ENCODE results near the gene INTS6. TPM values are rescaled to one million over a fixed set of nuclear protein-coding genes. Genes with fewer than 3 reads are reported as not detected.

INTS6 gene
- total RNA-seq, 1 experiment from 2014 or later: 27.2 TPM

DNA sequence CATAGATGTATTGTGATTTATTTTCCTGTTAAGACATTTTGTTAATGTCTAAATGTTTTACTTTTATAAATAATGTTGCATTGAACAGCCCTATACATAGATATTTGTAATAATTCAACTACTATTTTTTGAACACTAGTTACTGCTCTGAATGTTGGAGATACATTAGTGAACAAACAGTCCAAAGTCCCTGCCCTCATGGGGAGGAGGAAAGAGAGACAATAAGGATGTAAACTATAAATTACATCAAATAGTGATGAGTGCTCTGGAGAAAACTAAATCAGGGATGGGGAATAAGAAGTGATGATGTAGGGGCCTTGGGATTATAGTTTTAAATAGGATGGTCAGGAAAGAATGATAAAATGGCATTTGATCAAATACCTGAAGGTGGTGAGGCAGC lies 12.3 kb upstream of the INTS6 start:
- TF ChIP-seq FOXK1 (CRISPR knock-in tag; IDR thresholded peaks at IDR 0.05) (no peak), ETV6 (CRISPR knock-in tag; IDR thresholded peaks at IDR 0.05) (no peak), OVOL2 (CRISPR knock-in tag; IDR thresholded peaks at IDR 0.05; ENCODE audit: borderline replicate concordance) (no peak), TEAD1 (CRISPR knock-in tag; IDR thresholded peaks at IDR 0.05) (no peak), GTF2I (CRISPR knock-in tag; conservative IDR thresholded peaks at IDR 0.05) (no peak), ZNF138 (CRISPR knock-in tag; conservative IDR thresholded peaks at IDR 0.05) (no peak), EMX1 (CRISPR knock-in tag; IDR thresholded peaks at IDR 0.05) (no peak)
- TF ChIP-seq, protein P1, sequence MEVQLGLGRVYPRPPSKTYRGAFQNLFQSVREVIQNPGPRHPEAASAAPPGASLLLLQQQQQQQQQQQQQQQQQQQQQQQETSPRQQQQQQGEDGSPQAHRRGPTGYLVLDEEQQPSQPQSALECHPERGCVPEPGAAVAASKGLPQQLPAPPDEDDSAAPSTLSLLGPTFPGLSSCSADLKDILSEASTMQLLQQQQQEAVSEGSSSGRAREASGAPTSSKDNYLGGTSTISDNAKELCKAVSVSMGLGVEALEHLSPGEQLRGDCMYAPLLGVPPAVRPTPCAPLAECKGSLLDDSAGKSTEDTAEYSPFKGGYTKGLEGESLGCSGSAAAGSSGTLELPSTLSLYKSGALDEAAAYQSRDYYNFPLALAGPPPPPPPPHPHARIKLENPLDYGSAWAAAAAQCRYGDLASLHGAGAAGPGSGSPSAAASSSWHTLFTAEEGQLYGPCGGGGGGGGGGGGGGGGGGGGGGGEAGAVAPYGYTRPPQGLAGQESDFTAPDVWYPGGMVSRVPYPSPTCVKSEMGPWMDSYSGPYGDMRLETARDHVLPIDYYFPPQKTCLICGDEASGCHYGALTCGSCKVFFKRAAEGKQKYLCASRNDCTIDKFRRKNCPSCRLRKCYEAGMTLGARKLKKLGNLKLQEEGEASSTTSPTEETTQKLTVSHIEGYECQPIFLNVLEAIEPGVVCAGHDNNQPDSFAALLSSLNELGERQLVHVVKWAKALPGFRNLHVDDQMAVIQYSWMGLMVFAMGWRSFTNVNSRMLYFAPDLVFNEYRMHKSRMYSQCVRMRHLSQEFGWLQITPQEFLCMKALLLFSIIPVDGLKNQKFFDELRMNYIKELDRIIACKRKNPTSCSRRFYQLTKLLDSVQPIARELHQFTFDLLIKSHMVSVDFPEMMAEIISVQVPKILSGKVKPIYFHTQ (CRISPR knock-in tag; IDR thresholded peaks at IDR 0.05): no peak
- Mint-ChIP-seq H3K27ac (no peak overlapping the region), H3K36me3 (no peaks in the 10 kb centered on the region), H3K4me1 (no peaks in the 10 kb centered on the region), H3K9me3 (no peaks in the 10 kb centered on the region), H3K27me3 (ENCODE audit: low read depth) (no peaks in the 10 kb centered on the region; the same call in 1 of the 2 replicates), H3K4me3 (no peak overlapping the region)
- POLR2A ChIA-PET: no interaction called here
- CTCF ChIA-PET: no interaction called here
- DNase-seq (ENCODE audit: low spot score) (no peak), ATAC-seq (no peak)

DNA sequence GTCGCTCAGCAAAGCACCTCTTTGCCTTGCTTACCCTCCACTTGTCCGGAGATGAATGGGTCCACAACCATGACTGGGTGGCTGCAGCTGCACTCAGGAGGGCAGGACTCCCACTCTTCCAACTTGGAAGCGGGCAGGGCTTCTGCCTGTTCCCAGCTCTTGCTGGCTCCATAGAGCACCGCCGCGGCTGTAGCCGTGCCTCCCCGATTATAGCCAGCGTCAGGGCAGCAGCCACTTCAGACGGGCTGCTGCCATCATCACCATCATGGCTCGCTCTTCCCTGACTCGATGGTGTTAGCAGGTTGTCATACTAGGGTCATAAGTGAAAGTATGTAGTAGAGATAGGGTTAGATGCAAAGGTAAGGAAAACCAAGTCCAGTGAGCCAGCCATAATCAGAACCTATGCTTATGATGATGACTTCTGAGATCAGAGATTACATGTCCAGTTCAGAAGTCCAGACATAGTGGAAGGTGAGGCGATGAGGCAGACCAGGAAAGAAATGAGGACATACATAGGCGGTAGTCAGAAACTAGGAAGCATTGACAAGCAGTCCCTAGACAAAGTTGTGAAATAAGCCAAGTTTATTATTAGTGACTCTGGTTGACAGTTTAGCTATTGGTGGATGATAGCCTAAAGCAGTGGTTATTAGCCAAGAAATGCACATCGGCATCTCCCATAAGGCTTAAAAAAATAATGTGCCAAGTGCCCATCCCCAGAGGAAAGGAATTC lies 4.4 kb upstream of the INTS6 start:
- ATAC-seq (no peak), DNase-seq (ENCODE audit: low spot score) (no peak)
- Mint-ChIP-seq H3K27me3 (ENCODE audit: low read depth) (no peaks in the 10 kb centered on the region; the same call in none of the 2 replicates), H3K36me3 (peaks cover 24% of the 10 kb centered on the region), H3K27ac (no peak overlapping the region), H3K4me1 (peaks cover 9% of the 10 kb centered on the region), H3K4me3 (no peak overlapping the region), H3K9me3 (peaks cover 18% of the 10 kb centered on the region)
- POLR2A ChIA-PET: no interaction called here
- TF ChIP-seq JUN (CRISPR knock-in tag; IDR thresholded peaks at IDR 0.05): no peak
- no peak for TF ChIP-seq SOX15 (CRISPR knock-in tag; IDR thresholded peaks at IDR 0.05)
- TF ChIP-seq, protein P2, sequence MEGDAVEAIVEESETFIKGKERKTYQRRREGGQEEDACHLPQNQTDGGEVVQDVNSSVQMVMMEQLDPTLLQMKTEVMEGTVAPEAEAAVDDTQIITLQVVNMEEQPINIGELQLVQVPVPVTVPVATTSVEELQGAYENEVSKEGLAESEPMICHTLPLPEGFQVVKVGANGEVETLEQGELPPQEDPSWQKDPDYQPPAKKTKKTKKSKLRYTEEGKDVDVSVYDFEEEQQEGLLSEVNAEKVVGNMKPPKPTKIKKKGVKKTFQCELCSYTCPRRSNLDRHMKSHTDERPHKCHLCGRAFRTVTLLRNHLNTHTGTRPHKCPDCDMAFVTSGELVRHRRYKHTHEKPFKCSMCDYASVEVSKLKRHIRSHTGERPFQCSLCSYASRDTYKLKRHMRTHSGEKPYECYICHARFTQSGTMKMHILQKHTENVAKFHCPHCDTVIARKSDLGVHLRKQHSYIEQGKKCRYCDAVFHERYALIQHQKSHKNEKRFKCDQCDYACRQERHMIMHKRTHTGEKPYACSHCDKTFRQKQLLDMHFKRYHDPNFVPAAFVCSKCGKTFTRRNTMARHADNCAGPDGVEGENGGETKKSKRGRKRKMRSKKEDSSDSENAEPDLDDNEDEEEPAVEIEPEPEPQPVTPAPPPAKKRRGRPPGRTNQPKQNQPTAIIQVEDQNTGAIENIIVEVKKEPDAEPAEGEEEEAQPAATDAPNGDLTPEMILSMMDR (IDR thresholded peaks at IDR 0.05): no peak
- no peak for TF ChIP-seq CREM (CRISPR knock-in tag; IDR thresholded peaks at IDR 0.05)
- TF ChIP-seq, protein P3, sequence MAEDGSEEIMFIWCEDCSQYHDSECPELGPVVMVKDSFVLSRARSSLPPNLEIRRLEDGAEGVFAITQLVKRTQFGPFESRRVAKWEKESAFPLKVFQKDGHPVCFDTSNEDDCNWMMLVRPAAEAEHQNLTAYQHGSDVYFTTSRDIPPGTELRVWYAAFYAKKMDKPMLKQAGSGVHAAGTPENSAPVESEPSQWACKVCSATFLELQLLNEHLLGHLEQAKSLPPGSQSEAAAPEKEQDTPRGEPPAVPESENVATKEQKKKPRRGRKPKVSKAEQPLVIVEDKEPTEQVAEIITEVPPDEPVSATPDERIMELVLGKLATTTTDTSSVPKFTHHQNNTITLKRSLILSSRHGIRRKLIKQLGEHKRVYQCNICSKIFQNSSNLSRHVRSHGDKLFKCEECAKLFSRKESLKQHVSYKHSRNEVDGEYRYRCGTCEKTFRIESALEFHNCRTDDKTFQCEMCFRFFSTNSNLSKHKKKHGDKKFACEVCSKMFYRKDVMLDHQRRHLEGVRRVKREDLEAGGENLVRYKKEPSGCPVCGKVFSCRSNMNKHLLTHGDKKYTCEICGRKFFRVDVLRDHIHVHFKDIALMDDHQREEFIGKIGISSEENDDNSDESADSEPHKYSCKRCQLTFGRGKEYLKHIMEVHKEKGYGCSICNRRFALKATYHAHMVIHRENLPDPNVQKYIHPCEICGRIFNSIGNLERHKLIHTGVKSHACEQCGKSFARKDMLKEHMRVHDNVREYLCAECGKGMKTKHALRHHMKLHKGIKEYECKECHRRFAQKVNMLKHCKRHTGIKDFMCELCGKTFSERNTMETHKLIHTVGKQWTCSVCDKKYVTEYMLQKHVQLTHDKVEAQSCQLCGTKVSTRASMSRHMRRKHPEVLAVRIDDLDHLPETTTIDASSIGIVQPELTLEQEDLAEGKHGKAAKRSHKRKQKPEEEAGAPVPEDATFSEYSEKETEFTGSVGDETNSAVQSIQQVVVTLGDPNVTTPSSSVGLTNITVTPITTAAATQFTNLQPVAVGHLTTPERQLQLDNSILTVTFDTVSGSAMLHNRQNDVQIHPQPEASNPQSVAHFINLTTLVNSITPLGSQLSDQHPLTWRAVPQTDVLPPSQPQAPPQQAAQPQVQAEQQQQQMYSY (CRISPR knock-in tag; IDR thresholded peaks at IDR 0.05): no peak
- CTCF ChIA-PET: no interaction called here

DNA sequence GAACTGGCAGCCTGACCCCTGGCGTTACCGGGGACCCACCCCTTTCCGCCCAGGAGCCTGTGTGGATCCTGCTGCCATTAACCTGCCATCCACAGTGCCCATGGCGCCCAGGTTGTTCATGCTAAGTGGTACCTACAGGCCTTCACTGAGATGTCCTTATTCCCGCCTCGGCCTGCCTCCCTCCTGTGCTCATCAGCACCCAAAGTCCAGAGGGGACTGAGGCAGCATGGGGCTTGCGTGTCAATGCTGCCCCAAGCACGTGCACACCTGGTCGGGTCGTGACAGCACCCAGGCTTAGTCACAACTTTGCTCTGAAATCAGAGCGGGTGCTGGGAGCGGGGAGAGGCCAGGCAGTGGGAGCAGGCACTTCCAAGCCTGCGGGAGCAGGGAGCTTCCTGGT lies 3.7 kb upstream of the INTS6 start:
- DNase-seq (ENCODE audit: low spot score): no peak
- Mint-ChIP-seq H3K27ac (no peak overlapping the region), H3K4me3 (no peak overlapping the region), H3K36me3 (peaks cover 24% of the 10 kb centered on the region), H3K9me3 (peaks cover 18% of the 10 kb centered on the region), H3K4me1 (peaks cover 9% of the 10 kb centered on the region), H3K27me3 (ENCODE audit: low read depth) (no peaks in the 10 kb centered on the region; the same call in 1 of the 2 replicates)
- CTCF ChIA-PET: no interaction called here
- no peak for ATAC-seq
- POLR2A ChIA-PET: no interaction called here
- no peak for TF ChIP-seq NR3C1 (CRISPR knock-in tag; conservative IDR thresholded peaks at IDR 0.05; ENCODE audit: low read depth)
- TF ChIP-seq, protein P4, sequence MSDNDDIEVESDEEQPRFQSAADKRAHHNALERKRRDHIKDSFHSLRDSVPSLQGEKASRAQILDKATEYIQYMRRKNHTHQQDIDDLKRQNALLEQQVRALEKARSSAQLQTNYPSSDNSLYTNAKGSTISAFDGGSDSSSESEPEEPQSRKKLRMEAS (CRISPR knock-in tag; IDR thresholded peaks at IDR 0.05): no peak
- TF ChIP-seq, protein P5, sequence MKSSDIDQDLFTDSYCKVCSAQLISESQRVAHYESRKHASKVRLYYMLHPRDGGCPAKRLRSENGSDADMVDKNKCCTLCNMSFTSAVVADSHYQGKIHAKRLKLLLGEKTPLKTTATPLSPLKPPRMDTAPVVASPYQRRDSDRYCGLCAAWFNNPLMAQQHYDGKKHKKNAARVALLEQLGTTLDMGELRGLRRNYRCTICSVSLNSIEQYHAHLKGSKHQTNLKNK (CRISPR knock-in tag; IDR thresholded peaks at IDR 0.05): no peak
- no peak for TF ChIP-seq NFATC4 (CRISPR knock-in tag; IDR thresholded peaks at IDR 0.05)
- no peak for TF ChIP-seq HMGA2 (CRISPR knock-in tag; IDR thresholded peaks at IDR 0.05)
- no peak for TF ChIP-seq ZNF219 (CRISPR knock-in tag; IDR thresholded peaks at IDR 0.05; ENCODE audit: borderline replicate concordance)
- TF ChIP-seq, protein P6, sequence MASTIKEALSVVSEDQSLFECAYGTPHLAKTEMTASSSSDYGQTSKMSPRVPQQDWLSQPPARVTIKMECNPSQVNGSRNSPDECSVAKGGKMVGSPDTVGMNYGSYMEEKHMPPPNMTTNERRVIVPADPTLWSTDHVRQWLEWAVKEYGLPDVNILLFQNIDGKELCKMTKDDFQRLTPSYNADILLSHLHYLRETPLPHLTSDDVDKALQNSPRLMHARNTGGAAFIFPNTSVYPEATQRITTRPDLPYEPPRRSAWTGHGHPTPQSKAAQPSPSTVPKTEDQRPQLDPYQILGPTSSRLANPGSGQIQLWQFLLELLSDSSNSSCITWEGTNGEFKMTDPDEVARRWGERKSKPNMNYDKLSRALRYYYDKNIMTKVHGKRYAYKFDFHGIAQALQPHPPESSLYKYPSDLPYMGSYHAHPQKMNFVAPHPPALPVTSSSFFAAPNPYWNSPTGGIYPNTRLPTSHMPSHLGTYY (CRISPR knock-in tag; IDR thresholded peaks at IDR 0.05): no peak
- no peak for TF ChIP-seq TEAD4 (CRISPR knock-in tag; IDR thresholded peaks at IDR 0.05)
- TF ChIP-seq MYBL2 (CRISPR knock-in tag; IDR thresholded peaks at IDR 0.05): no peak
- no peak for TF ChIP-seq CBFB (CRISPR knock-in tag; IDR thresholded peaks at IDR 0.05; ENCODE audit: low read depth)
